H1 (cell line): ENCODE results near the gene GRIK1. TPM values are rescaled to one million over a fixed set of nuclear protein-coding genes. Genes with fewer than 3 reads are reported as not detected.

Experiments
- CTCF ChIA-PET: fragments of 300-600 bp; sonication (Branson Sonifier 250); formaldehyde crosslinking; loops from one replicate; lab custom pipeline; 2021; ENCODE audit not compliant: partially characterized antibody; lab: Charles Lee
- POLR2A ChIA-PET: fragments of 300-600 bp; sonication (Branson Sonifier 250); formaldehyde crosslinking; loops from one replicate; lab custom pipeline; 2021; ENCODE audit warnings: inconsistent platforms; ENCODE audit not compliant: partially characterized antibody; lab: Charles Lee
- DNase-seq, 2 experiments: peaks; one replicate each; pipeline versions ENCODE4 v3.0.0 to v3.0.0-alpha.2; 2010 to 2022; ENCODE audit warnings: low spot score in 2 of 2, low read depth in 1 of 2, mixed read lengths in 1 of 2
- FAIRE-seq: peaks from 2 replicates; lab custom pipeline; 2011; peaks lifted over from hg19 to GRCh38; lab: Jason Lieb, UNC
- H2AFZ ChIP-seq: 2 replicates; pipeline ENCODE4 v1.8.1; 2012; ENCODE audit warnings: low read length, inconsistent platforms
- H2AK5ac ChIP-seq: 2 replicates; pipeline ENCODE4 v1.6.1; 2013; ENCODE audit warnings: low read depth, low read length
- H2BK120ac ChIP-seq: replicated peaks from 2 replicates; pipeline ENCODE3; 2013; ENCODE audit warnings: low read depth, low read length, inconsistent platforms
- H2BK12ac ChIP-seq: 2 replicates; pipeline ENCODE4 v1.6.1; 2013; ENCODE audit warnings: low read depth, low read length
- H2BK15ac ChIP-seq: 2 replicates; pipeline ENCODE4 v1.6.1; 2013; ENCODE audit warnings: low read length
- H2BK20ac ChIP-seq: 2 replicates; pipeline ENCODE4 v1.6.1; 2013; ENCODE audit warnings: low read length
- H2BK5ac ChIP-seq: 2 replicates; pipeline ENCODE4 v1.6.1; 2013; ENCODE audit warnings: low read depth, low read length
- H3K14ac ChIP-seq: 2 replicates; pipeline ENCODE4 v1.6.1; 2013; ENCODE audit warnings: inconsistent platforms; ENCODE audit not compliant: insufficient read length
- H3K18ac ChIP-seq: 2 replicates; pipeline ENCODE4 v1.6.1; 2013; ENCODE audit warnings: low read length; ENCODE audit errors: extremely low read depth
- H3K23ac ChIP-seq: 2 replicates; pipeline ENCODE4 v1.6.1; 2013; ENCODE audit warnings: inconsistent platforms; ENCODE audit not compliant: insufficient read length
- H3K23me2 ChIP-seq: 2 replicates; pipeline ENCODE4 v1.6.1; 2013; ENCODE audit warnings: low read depth, low read length
- H3K27ac ChIP-seq: 2 replicates; pipeline ENCODE4 v1.6.1; 2011; ENCODE audit warnings: low read depth, low read length, inconsistent platforms
- H3K27me3 ChIP-seq, 4 experiments: replicated peaks in 1 of 4; 1 replicate in 1 of 4; 2 replicates in 3 of 4; pipeline versions ENCODE4 v1.6.1 to v1.8.1; 2011 to 2013; ENCODE audit warnings: low read length in 3 of 4, mild to moderate bottlenecking in 3 of 4, inconsistent platforms in 2 of 4, mixed read lengths in 2 of 4, moderate library complexity in 1 of 4; ENCODE audit not compliant: control insufficient read depth in 3 of 4, insufficient read depth in 3 of 4; ENCODE audit errors: extremely low read depth in 1 of 4
- H3K36me3 ChIP-seq, 4 experiments: 2 replicates each; pipeline versions ENCODE4 v1.6.1 to v1.8.1; 2011 to 2013; ENCODE audit warnings: mild to moderate bottlenecking in 4 of 4, low read length in 3 of 4, moderate library complexity in 2 of 4, control low read depth in 1 of 4, inconsistent platforms in 1 of 4; ENCODE audit not compliant: insufficient read depth in 4 of 4, control insufficient read depth in 2 of 4
- H3K4ac ChIP-seq: replicated peaks from 2 replicates; pipeline ENCODE3; 2013; ENCODE audit warnings: low read length, low read depth, mixed read lengths, inconsistent platforms; ENCODE audit not compliant: insufficient read length
- H3K4me1 ChIP-seq, 4 experiments: replicated peaks in 1 of 4; 1 replicate in 1 of 4; 2 replicates in 3 of 4; pipeline versions ENCODE4 v1.6.1 to v1.8.1; 2011 to 2013; ENCODE audit warnings: low read length in 3 of 4, inconsistent platforms in 2 of 4, mixed read lengths in 1 of 4; ENCODE audit not compliant: insufficient read depth in 4 of 4, control insufficient read depth in 3 of 4
- H3K4me2 ChIP-seq, 2 experiments: 2 replicates each; pipeline versions ENCODE4 v1.6.1 to v1.8.1; 2011 to 2013; ENCODE audit warnings: low read depth in 2 of 2, low read length in 2 of 2, control low read depth in 1 of 2, inconsistent platforms in 1 of 2, mild to moderate bottlenecking in 1 of 2; ENCODE audit not compliant: insufficient read depth in 1 of 2
- H3K4me3 ChIP-seq, 4 experiments: fragments of 200-600, 300-600 bp in 1 of 4; sonication (generic), shearing (Covaris generic), sonication (Bioruptor Twin) in 1 of 4; 2 replicates each; pipeline versions ENCODE4 v1.5.1 to v1.8.1; 2011 to 2016; ENCODE audit warnings: low read length in 4 of 4, low read depth in 3 of 4, control low read depth in 2 of 4, inconsistent platforms in 2 of 4, mild to moderate bottlenecking in 2 of 4, mixed read lengths in 1 of 4, moderate library complexity in 1 of 4; ENCODE audit not compliant: insufficient read depth in 2 of 4; ENCODE audit errors: extremely low read depth in 1 of 4
- H3K56ac ChIP-seq: replicated peaks from 2 replicates; pipeline ENCODE3; 2013; ENCODE audit warnings: low read depth, mild to moderate bottlenecking, mixed read lengths, low read length, inconsistent platforms; ENCODE audit not compliant: insufficient read length
- H3K79me1 ChIP-seq: 2 replicates; pipeline ENCODE4 v1.6.1; 2013; ENCODE audit warnings: low read depth, low read length, control low read depth
- H3K79me2 ChIP-seq, 2 experiments: 2 replicates each; pipeline versions ENCODE4 v1.6.1 to v1.8.1; 2012 to 2013; ENCODE audit warnings: low read length in 2 of 2, mild to moderate bottlenecking in 2 of 2, inconsistent platforms in 1 of 2; ENCODE audit not compliant: insufficient read depth in 2 of 2, control insufficient read depth in 1 of 2
- H3K9ac ChIP-seq, 4 experiments: replicated peaks in 1 of 4; 1 replicate in 1 of 4; 2 replicates in 3 of 4; pipeline versions ENCODE4 v1.6.1 to v1.8.1; 2011 to 2013; ENCODE audit warnings: low read depth in 3 of 4, low read length in 3 of 4, control low read depth in 2 of 4, mild to moderate bottlenecking in 2 of 4, moderate library complexity in 2 of 4, inconsistent platforms in 1 of 4; ENCODE audit errors: extremely low read depth in 1 of 4
- H3K9me3 ChIP-seq, 2 experiments: 2 replicates each; pipeline versions ENCODE4 v1.6.1 to v1.8.1; 2012 to 2013; ENCODE audit warnings: mild to moderate bottlenecking in 2 of 2, moderate library complexity in 2 of 2, control low read depth in 1 of 2, inconsistent platforms in 1 of 2, low read depth in 1 of 2, low read length in 1 of 2, mixed read lengths in 1 of 2; ENCODE audit not compliant: insufficient read depth in 2 of 2
- H4K20me1 ChIP-seq, 2 experiments: replicated peaks in 1 of 2; 2 replicates each; pipeline versions ENCODE3 to v1.8.1; 2011 to 2013; ENCODE audit warnings: inconsistent platforms in 2 of 2, low read length in 2 of 2, mild to moderate bottlenecking in 1 of 2; ENCODE audit not compliant: insufficient read depth in 2 of 2, control insufficient read depth in 1 of 2
- H4K5ac ChIP-seq: 2 replicates; pipeline ENCODE4 v1.6.1; 2013; ENCODE audit warnings: low read length, low read depth, mixed read lengths, inconsistent platforms; ENCODE audit not compliant: insufficient read length
- H4K8ac ChIP-seq: 2 replicates; pipeline ENCODE4 v1.8.0; 2013; ENCODE audit warnings: mild to moderate bottlenecking, moderate library complexity, low read length, inconsistent platforms; ENCODE audit not compliant: insufficient read depth; ENCODE audit errors: extremely low read depth
- H4K91ac ChIP-seq: replicated peaks from 2 replicates; pipeline ENCODE3; 2013; ENCODE audit warnings: low read length, mixed read lengths, inconsistent platforms; ENCODE audit not compliant: insufficient read length
- RBBP5 ChIP-seq: IDR thresholded peaks from 2 replicates; pipeline ENCODE4 v1.7.1; 2012; ENCODE audit warnings: low read depth, mild to moderate bottlenecking, inconsistent platforms, low read length, moderate library complexity, borderline replicate concordance
- SP1 ChIP-seq: IDR thresholded peaks from 2 replicates; pipeline ENCODE4 v1.6.1; 2011; ENCODE audit warnings: low read depth, low read length
- WGBS, 2 experiments: shearing (Covaris generic) in 1 of 2; methylation state at CpG; one replicate each; pipeline versions ENCODE4 v1.1.6 to v1.1.7; 2013 to 2015; ENCODE audit warnings: low lambda C conversion rate in 2 of 2, mixed read lengths in 2 of 2, inconsistent platforms in 1 of 2, low coverage in 1 of 2, missing lambda C conversion rate in 1 of 2; ENCODE audit not compliant: insufficient replicate concordance in 2 of 2, insufficient coverage in 1 of 2, insufficient read length in 1 of 2; ENCODE audit errors: extremely low coverage in 1 of 2, missing lambda C conversion rate in 1 of 2; 5-methylcytosine and 5-hydroxymethylcytosine counted together
- polyA plus RNA-seq, 7 experiments: library from polyadenylated mRNA; depleted of rRNA in 3 of 7; stranded (reverse) in 5 of 7; unstranded in 2 of 7; fragments of >200 nt in 5 of 7; fragments of 200-250 nt in 2 of 7; gene quantifications; 1 replicate in 5 of 7; 2 replicates in 1 of 7; 4 replicates in 1 of 7; pipeline versions ENCODE4 v1.2.1 to v1.2.3, GENCODE V29; 2011 to 2013; ENCODE audit warnings: missing spikeins in 2 of 7, mixed read lengths in 2 of 7
- total RNA-seq: library from RNA; stranded (reverse); fragmentation: NEBNext Ultra II Directional; extraction: Animal tissue kit (Norgen Biotek cat#: 25700); gene quantifications from 2 replicates; pipeline ENCODE4 v1.2.1, GENCODE V29; 2021

The GRIK1 gene
- total and polyA plus RNA-seq, 2 of the 8 experiments (the other 6 are each of a cell fraction or from before 2014, with no cell fraction given), result 0.11 to 0.32 TPM

DNA sequence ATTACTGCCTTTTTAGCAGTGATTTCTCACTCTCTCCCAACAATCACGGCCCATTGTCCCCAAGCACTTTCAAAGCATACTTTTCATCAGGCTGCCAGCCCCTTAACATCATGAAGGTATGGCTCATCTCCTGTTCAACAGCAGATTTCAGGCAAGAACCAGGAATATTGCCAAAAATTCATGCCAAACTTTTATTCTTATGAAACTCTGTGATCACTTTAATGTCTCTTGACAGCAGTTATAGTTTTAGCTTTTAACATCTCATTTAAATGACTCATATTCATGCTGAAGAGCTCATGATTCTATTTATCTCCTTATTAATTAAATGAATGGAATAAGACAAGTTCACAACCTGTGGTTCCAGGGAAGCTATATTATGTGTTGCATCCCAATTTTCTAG is 235.1 kb downstream of the GRIK1 start:
- Histone ChIP-seq H3K23me2 (no peaks in the 10 kb centered on the region), H3K36me3 (no peaks in the 10 kb centered on the region), H2BK5ac (no peak overlapping the region), H3K56ac (no peak overlapping the region), H3K23ac (no peak overlapping the region), H4K8ac (no peak overlapping the region), H3K27me3 (no peaks in the 10 kb centered on the region), H3K79me2 (no peaks in the 10 kb centered on the region), H3K4me3 (no peak overlapping the region), H2AFZ (0 out of 2 replicates have a peak overlapping the region, but pooled peaks have one; percentile 4), H3K4ac (no peak overlapping the region), H2BK20ac (no peak overlapping the region), H3K4me2 (no peak overlapping the region), H3K9me3 (no peaks in the 10 kb centered on the region; a peak in 1 of 4 replicates), H4K20me1 (no peaks in the 10 kb centered on the region), H3K18ac (no peak overlapping the region), H3K27ac (no peak overlapping the region), H2BK12ac (no peak overlapping the region), H4K5ac (no peak overlapping the region), H3K79me1 (no peaks in the 10 kb centered on the region), H3K4me1 (no peaks in the 10 kb centered on the region), H3K9ac (no peak overlapping the region), H2AK5ac (no peak overlapping the region), H2BK120ac (no peak overlapping the region), H3K14ac (no peak overlapping the region), H4K91ac (no peak overlapping the region), H2BK15ac (no peak overlapping the region)
- no peak for FAIRE-seq
- ChIA-PET CTCF (no interaction called here), POLR2A (no interaction called here)
- DNase-seq, result no peak
- WGBS, 2 experiments, result 82% methylated on average over 1 of the region's 1 CpG; no CpG with 5 or more reads in 1 of the 2 experiments
- TF ChIP-seq RBBP5 (no peak), SP1 (no peak)
